ENCODE results near the gene AR. TPM values are rescaled to one million over a fixed set of nuclear protein-coding genes. Genes with fewer than 3 reads are reported as not detected.

AR gene
- total RNA-seq (2021): 1.7 and 3.4 TPM in 2 replicates
- Bru-seq, nascent RNA: percentile 35 among the genes with signal in this experiment
- BruChase-seq, experiment 1, labeled RNA remaining after a 2-hour chase: percentile 29 among the genes with signal in this experiment
- percentile 27 among the genes with signal in this experiment for BruChase-seq, experiment 2, labeled RNA remaining after a 6-hour chase
- long read RNA-seq: 0 reads

DNA sequence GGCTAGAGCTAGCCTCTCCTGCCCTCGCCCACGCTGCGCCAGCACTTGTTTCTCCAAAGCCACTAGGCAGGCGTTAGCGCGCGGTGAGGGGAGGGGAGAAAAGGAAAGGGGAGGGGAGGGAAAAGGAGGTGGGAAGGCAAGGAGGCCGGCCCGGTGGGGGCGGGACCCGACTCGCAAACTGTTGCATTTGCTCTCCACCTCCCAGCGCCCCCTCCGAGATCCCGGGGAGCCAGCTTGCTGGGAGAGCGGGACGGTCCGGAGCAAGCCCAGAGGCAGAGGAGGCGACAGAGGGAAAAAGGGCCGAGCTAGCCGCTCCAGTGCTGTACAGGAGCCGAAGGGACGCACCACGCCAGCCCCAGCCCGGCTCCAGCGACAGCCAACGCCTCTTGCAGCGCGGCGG lies at the start of gene AR:
AR (plus strand) TSS at position 204 of the 400 bp plus-strand sequence. CDS start 1,126 bp downstream, outside the sequence.
- H3K79me2 ChIP-seq (ENCODE audit: low read depth): no peaks in the 10 kb centered on the region
- peak within 1 kb of the TSS; percentile 64 for H3K4me2 ChIP-seq
- H2AFZ ChIP-seq: 0 out of 2 replicates have a peak within 1 kb of the TSS, but pooled peaks have one; percentile 33
- H3K9me2 ChIP-seq (ENCODE audit: insufficient read depth): no peaks in the 10 kb centered on the region
- H3K4me1 ChIP-seq (replicated peaks; ENCODE audit: insufficient read depth): no peaks in the 10 kb centered on the region
- H3K4me3 ChIP-seq: peak within 1 kb of the TSS; percentile 41; the same call in 1 of the 2 replicates
- peak in 1 of 2 experiments; percentile 29 for DNase-seq
- H3K36me3 ChIP-seq (ENCODE audit: low read depth): no peaks in the 10 kb centered on the region
- no peaks in the 10 kb centered on the region for H3F3A ChIP-seq (ENCODE audit: insufficient read depth, low read depth)
- H3K27ac ChIP-seq: no peak within 1 kb of the TSS
- POLR2A ChIA-PET (ENCODE audit: unreplicated experiment): no interaction called here
- CTCF ChIA-PET: no interaction called here
- H3K9me3 ChIP-seq (ENCODE audit: insufficient read depth, low read depth): no peaks in the 10 kb centered on the region
- TF ChIP-seq EZH2 (IDR thresholded peaks at IDR 0.05; ENCODE audit: low read depth) (no peak), CTCF (conservative IDR thresholded peaks at IDR 0.05) (no peak)
- no peaks in the 10 kb centered on the region for H4K20me1 ChIP-seq (ENCODE audit: insufficient read depth)
- intact Hi-C loops (cut with micrococcal nuclease; ENCODE audit: unreplicated experiment): loop anchor here (10.0 kb wide), 1 partner anchor 151 kb away; no protein-coding TSS in a partner anchor
- H3K27me3 ChIP-seq (ENCODE audit: insufficient read depth, low read depth): peaks cover 37% of the 10 kb centered on the region
- BruUV-seq (replicated peaks): no TSS peak

DNA sequence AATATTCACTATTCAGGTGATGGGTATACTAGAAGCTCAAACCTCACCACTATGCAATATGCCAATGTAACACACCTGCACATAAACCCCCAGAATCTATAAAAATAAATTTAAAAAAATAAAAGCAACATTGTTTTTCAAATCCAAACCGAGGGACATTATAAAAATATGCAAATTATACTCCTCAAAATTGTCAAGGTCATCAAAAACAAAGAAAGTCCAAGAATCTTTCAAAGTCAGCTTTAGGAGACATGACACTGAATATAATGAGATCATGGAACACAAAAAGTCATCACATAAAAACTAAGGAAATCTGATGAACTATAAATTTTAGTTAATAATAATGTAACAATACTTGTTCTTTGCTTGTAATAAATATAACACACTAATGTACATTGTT lies 43.2 kb upstream of the AR start:
- intact Hi-C loops (cut with micrococcal nuclease; ENCODE audit: unreplicated experiment): no loop called here
- Histone ChIP-seq H3K9me3 (ENCODE audit: insufficient read depth, low read depth) (no peaks in the 10 kb centered on the region), H3K4me1 (replicated peaks; ENCODE audit: insufficient read depth) (no peaks in the 10 kb centered on the region), H3K4me3 (no peak overlapping the region), H3K36me3 (ENCODE audit: low read depth) (no peaks in the 10 kb centered on the region), H3K4me2 (no peak overlapping the region), H4K20me1 (ENCODE audit: insufficient read depth) (no peaks in the 10 kb centered on the region), H3K9me2 (ENCODE audit: insufficient read depth) (no peaks in the 10 kb centered on the region), H2AFZ (no peak overlapping the region), H3K27ac (no peak overlapping the region), H3K27me3 (ENCODE audit: insufficient read depth, low read depth) (no peaks in the 10 kb centered on the region), H3K79me2 (ENCODE audit: low read depth) (no peaks in the 10 kb centered on the region), H3F3A (ENCODE audit: insufficient read depth, low read depth) (no peaks in the 10 kb centered on the region)
- ChIA-PET POLR2A (ENCODE audit: unreplicated experiment) (no interaction called here), CTCF (no interaction called here)
- TF ChIP-seq EZH2 (IDR thresholded peaks at IDR 0.05; ENCODE audit: low read depth) (no peak), CTCF (conservative IDR thresholded peaks at IDR 0.05) (no peak)
- no TSS peak for BruUV-seq (replicated peaks)
- no peak for DNase-seq

DNA sequence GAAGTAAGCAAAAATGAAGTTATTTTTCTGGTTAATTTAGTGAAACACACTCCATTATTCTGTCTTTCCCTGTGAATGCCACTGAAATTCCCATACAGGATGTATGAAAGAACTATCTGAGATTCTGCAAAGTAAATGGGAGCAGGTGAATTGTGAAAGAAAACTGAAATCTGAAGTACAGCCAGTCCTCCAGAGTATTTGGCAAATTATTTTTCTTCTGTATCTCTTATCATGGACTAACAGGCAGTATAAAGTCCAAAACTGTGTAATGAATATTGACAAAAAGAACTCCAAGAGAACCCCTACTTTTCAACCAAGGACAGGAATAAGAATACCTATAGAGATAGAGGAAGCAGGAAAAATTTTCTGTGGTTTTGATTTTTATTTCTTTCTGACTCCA lies 40.8 kb upstream of the AR start:
- Histone ChIP-seq H3K79me2 (ENCODE audit: low read depth) (no peaks in the 10 kb centered on the region), H3K4me2 (no peak overlapping the region), H2AFZ (no peak overlapping the region), H3K4me1 (replicated peaks; ENCODE audit: insufficient read depth) (no peaks in the 10 kb centered on the region), H4K20me1 (ENCODE audit: insufficient read depth) (no peaks in the 10 kb centered on the region), H3F3A (ENCODE audit: insufficient read depth, low read depth) (no peaks in the 10 kb centered on the region), H3K27me3 (ENCODE audit: insufficient read depth, low read depth) (no peaks in the 10 kb centered on the region), H3K27ac (no peak overlapping the region), H3K36me3 (ENCODE audit: low read depth) (no peaks in the 10 kb centered on the region), H3K9me2 (ENCODE audit: insufficient read depth) (no peaks in the 10 kb centered on the region), H3K4me3 (no peak overlapping the region), H3K9me3 (ENCODE audit: insufficient read depth, low read depth) (no peaks in the 10 kb centered on the region)
- intact Hi-C loops (cut with micrococcal nuclease; ENCODE audit: unreplicated experiment): no loop called here
- ChIA-PET POLR2A (ENCODE audit: unreplicated experiment) (no interaction called here), CTCF (no interaction called here)
- BruUV-seq (replicated peaks): no TSS peak
- DNase-seq: no peak
- TF ChIP-seq EZH2 (IDR thresholded peaks at IDR 0.05; ENCODE audit: low read depth) (no peak), CTCF (conservative IDR thresholded peaks at IDR 0.05) (no peak)
